Stimulated activated CD4-positive, alpha-beta T cell treated with anti-CD3 and anti-CD28 coated beads, Interleukin-4, amount 100 ng/mL, for 24 hours (primary cell): ENCODE measurements around the gene INSR.
"Not testable (repeated sequence)": the region's sequence is repeated elsewhere in the genome, so short reads cannot be mapped to it uniquely, and the experiment has no call there.

Source experiments
- DNase-seq: peaks from one replicate; pipeline ENCODE4 v3.0.0-alpha.2; 2020

The INSR gene

DNA sequence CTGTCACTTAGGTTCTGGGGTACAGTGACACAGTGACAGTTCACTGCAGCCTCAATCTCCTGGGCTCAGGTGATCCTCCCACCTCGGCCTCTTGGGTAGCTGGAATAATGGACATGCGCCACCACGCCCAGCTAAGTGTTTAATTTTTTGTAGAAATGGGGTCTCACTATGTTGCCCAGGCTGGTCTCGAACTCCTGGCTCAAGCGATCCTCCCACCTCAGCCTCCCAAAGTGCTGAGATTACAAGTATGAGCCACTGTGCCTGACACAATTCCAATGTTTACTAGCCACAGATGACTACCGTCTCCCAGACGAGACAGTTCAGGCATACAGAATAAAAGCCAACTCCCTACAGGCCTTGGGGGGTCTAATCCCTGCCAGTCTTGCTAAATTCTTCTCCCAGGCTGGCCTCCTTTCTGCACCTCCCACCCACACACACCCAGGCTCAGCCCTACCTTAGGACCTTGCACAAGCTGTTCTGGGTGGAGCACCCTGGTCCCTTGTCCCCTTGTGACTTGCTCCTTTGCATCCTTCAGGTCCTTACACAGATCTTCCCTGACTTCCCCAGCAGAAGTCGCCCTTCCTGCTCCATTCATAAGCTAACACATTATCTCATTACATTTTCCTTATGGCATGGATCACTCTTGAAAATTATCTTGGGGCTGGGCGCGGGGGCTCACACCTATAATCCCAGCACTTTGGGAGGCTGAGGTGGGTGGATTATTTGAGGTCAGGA, 106.4 kb downstream of the INSR start:
- DNase-seq, result no peak

DNA sequence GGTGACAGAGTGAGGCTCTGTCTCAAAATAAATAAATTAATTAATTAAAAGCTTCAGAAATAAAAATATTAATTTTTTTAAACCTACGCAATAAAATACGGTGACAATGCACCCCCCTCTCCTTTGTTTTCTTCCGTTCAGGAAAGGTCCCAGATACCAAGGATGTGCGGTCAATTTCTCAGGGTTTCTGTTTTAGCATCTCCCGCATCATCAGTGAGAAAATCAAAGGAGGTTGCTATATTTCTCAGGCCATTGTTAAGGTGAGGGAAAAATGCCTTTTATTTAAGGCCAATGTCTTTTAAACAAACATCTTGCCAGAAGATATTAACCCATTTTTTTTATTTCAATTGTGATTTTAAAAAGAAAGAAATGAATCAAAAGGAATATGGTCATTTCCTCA, 111.7 kb downstream of the INSR start:
- DNase-seq, result no peak

- DNase-seq, result no peak
Measured at GRCh38 chr19:7179917-7180306, 114.3 kb downstream of the INSR start.

- DNase-seq, result no peak
Measured at GRCh38 chr19:7177926-7178325, 116.3 kb downstream of the INSR start.

DNA sequence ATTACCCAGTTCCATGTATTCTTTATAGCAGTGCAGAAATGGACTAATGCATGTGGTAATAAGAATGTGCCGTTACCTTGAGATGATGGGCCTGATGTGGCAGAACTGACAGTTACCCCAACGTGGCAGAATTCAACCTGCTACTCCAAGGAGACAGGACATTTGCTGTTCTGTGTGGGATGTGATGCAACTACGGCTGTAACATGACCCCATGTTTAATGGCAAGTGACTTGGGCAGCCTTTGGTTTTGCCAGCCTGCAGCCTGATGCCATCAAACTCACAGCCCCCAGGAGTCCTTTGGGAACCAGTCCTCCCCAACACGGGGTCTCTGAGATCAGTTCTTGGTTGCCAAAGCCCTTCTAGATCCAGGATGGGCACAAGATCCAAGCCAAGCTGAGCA, 117.4 kb downstream of the INSR start:
- DNase-seq, result no peak

DNA sequence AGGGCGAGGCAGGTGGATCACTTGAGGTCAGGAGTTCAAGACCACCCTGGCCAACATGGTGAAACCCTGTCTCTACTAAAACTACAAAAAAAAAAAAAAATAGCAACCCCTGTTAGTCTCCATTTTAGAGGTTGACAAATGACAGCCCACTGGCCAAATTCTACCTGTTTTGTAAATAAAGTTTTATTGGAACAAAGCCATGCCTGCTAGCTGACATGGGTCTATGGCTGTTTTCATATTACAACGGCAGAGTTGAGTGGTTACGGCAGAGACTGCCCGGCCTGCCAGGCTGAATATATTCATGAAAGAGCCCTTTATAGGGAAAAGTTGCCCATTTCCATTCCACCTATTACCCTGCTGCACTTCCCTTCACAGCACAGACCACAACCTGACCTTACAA, 121.4 kb downstream of the INSR start:
- DNase-seq, result no peak

GRCh38 chr19:7170983-7171382, 123.2 kb downstream of the INSR start:
- DNase-seq, result no peak

DNA sequence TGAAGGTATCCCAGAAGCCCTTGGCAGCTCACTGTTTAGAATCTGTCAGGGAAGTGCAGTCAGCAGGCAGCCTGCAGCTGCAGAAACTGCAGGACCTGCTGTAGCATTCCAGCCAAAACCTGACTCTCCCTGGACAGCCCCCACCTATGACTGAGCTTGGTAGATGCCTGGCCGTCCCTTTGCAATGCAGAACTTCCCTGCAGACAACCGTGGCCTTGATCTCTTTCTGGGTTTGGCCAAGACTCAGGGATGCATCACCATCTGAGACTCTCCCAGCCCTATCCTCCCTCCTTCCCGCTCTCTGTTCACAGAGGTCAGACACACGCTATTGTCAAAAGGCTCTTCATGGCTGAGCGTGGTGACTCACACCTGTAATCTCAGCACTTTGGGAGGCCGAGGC, 125.3 kb downstream of the INSR start:
- DNase-seq, result no peak

DNA sequence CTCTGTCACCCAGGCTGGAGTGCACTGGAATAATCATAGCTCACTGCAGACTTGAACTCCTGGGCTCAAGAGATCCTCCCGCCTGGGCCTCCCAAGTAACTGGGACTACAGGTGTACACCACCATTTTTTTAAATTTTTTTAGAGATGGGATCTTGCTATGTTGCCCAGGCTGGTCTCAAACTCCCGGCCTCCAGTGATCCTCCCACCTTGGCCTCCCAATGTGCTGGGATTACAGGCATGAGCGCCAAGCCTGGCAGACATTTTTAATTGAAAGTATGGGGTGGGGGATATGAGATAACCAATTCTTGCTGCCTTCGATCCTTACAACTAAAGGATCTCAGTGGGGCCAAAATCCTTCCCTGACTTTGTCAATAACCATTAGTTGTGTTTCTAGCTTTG, 132.9 kb downstream of the INSR start:
- DNase-seq, result no peak

- DNase-seq, result no peak
Measured at GRCh38 chr19:7159105-7159933, 134.9 kb downstream of the INSR start.

DNA sequence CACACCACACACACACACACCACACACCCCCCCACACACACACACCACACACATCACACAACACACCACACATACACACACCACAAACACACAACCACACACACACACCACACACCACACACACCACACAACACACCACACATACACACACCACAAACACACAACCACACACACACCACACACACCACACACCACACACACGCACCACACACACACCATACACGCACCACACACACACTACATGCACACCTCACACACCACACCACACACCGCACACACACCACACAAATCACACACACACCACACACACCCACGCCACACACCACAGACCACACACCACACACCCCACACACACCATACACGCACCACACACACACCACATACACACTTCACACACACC, 141.2 kb downstream of the INSR start:
- no peak for DNase-seq

DNA sequence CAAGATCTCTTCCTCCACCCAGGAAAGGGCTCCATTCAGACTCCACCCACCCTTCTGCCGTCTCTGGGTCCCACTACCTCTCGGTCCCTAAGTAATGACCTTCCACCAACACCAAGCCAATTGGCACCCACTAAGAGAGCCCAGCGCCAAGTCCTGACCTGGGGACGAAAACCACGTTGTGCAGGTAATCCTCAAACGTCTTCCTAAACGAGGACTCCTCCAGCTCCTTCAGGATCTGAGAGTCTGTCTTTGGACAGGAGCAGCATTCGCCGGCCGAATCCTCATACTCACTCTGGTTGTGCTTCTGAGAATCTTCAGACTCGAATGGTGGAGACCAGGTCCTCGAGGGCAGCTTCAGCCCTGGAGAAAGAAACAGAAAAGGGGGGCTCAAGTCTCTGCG, 141.6 kb downstream of the INSR start:
- no peak for DNase-seq

DNA sequence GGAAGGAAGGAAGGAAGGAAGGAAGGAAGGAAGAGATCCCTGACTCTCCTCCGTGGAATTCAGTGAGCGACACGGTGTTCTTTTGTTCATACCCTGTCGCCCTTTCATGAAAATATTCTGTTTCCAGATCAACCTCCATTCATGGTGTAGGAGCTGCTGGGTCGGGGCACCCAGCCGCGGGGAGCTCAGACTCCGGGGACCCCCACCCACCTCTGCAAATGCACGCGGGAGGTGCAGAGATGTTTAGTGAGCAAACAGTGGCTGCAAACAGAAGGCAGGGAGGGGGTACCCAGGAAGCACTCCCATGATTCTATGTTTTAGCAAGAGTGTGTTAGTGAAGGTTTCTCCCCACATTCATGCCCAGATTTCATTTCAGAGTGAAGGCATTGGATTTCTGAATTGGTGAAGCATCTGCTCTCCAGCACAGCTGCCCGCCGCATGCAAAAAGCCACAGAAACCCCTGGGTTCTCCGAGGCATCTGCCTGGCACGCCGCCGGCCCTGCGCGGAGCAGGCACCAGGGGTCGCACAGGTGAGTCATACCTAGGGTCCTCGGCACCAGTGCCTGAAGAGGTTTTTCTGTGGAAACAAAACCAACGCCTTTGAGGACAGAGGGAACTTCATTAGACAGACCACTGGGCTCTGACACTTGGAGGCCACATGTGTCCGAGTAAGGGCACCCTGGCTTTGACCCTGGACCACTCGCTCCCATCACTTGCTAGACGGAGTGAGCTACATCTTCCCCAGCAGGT, 144.1 kb downstream of the INSR start:
- no peak for DNase-seq

DNA sequence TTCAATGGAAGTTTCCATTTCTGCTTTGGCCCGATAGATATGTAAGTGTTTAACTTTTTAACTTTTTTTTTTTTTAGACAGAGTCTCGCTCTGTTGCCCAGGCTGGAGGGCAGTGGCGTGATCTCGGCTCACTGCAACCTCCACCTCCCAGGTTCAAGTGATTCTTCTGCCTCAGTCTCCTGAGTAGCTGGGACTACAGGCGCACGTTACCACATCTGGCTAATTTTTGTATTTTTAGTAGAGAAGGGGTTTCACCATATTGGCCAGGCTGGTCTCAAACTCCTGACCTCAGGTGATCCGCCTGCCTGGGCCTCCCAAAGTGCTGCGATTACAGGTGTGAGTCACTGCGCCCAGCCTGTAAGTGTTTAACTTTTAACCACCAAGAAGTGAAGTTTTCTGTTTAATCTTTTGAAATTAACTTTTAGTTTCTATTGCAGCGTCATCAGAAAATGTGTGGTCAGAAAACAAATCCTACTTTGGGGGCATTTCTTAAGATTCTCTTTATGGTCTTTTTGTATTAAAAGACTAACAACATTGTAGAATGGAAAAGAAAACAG, 147.0 kb downstream of the INSR start:
- not testable (repeated sequence) for DNase-seq

- DNase-seq, result not testable (repeated sequence)
Measured at GRCh38 chr19:7146086-7146485, 148.1 kb downstream of the INSR start.

DNA sequence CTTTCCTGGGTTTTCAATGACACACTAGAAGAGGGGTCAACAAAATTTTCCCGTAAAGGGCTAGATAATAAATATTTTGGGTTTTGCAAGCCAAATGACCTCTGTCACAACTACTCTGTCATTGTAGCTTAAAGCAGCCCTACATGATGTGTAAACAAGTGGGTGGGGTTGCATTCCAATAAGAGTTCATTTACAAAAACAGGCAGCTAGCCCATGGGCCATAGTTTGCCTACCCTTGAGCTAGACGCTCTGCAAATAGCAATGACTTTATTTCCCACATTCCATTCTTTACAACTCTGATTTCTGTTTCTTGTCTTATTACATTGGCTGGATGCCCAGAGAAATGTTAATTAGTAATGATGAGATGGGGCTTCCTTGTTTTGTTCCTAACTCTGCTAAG, 148.7 kb downstream of the INSR start:
- DNase-seq, result no peak

DNA sequence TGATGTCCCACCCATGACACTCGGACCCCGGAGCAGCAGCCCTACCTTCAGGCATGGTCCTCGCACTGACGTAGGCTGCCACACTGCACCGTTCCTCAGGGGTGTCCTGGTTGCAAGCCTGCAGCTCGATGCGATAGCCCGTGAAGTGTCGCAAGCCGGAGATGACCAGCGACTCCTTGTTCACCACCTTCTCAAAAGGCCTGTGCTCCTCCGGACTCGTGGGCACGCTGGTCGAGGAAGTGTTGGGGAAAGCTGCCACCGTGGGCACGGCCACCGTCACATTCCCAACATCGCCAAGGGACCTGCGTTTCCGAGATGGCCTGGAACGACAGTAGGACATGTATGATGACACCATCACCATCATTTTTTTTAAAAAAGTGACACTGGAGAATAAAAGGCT, 151.4 kb downstream of the INSR start:
- DNase-seq, result no peak

GRCh38 chr19:7140137-7140536, 154.1 kb downstream of the INSR start:
- DNase-seq, result no peak

GRCh38 chr19:7139095-7139494, 155.1 kb downstream of the INSR start:
- no peak for DNase-seq

DNA sequence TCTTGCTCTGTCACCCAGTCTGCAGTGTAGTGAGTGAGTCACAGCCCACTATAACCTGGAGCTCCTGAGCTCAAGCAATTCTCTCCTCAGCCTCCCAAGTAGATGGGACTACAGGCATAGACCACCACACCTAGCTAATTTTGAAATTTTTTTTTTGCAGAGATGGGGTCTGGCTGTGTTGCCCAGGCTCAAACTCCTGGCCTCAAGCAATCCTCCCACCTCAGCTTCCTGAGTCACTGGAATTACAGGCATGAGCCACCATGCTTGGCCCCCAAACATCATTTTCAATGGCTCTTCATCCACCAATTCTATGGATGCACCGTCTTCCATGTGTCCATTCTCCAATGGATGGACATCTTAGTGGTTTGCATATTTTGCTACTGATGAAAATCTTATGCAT, 155.8 kb downstream of the INSR start:
- DNase-seq, result no peak

DNA sequence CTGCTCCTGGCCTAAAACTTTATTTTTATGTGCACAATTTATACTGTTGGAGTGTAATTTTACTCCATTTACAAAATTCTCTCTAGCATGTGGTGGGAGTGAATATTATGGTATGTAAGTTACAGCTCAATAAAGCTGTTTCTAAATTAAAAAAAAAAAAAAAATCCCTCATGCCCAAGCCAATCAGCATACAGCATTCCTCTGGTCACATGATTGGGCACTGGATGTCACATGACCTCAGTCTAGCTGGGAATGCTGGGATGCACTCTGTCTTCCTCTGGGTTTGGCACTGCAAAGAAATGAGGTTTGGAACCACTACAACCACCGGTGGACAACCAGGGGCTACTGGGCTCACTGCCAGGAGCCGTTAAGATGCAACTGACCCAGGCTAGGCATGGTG, 157.1 kb downstream of the INSR start:
- no peak for DNase-seq

- DNase-seq, result no peak
Measured at GRCh38 chr19:7132054-7132453, 162.2 kb downstream of the INSR start.

GRCh38 chr19:7130043-7130442, 164.2 kb downstream of the INSR start:
- no peak for DNase-seq

GRCh38 chr19:7126132-7126531, 168.1 kb downstream of the INSR start:
- DNase-seq, result no peak
